ENCODE data around the gene NPAS3.

- TF ChIP-seq POLR2A (IDR thresholded peaks at IDR 0.05) (no peak), CTCF (IDR thresholded peaks at IDR 0.05) (no peak)
Measured at GRCh38 chr14:33657476-33657875, 718.8 kb downstream of the NPAS3 start.
